ENCODE measurements around the gene TTLL3.

- TF ChIP-seq, protein P1, sequence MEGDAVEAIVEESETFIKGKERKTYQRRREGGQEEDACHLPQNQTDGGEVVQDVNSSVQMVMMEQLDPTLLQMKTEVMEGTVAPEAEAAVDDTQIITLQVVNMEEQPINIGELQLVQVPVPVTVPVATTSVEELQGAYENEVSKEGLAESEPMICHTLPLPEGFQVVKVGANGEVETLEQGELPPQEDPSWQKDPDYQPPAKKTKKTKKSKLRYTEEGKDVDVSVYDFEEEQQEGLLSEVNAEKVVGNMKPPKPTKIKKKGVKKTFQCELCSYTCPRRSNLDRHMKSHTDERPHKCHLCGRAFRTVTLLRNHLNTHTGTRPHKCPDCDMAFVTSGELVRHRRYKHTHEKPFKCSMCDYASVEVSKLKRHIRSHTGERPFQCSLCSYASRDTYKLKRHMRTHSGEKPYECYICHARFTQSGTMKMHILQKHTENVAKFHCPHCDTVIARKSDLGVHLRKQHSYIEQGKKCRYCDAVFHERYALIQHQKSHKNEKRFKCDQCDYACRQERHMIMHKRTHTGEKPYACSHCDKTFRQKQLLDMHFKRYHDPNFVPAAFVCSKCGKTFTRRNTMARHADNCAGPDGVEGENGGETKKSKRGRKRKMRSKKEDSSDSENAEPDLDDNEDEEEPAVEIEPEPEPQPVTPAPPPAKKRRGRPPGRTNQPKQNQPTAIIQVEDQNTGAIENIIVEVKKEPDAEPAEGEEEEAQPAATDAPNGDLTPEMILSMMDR (optimal IDR thresholded peaks at IDR 0.05 in 1 of 3, IDR thresholded peaks at IDR 0.05 in 1 of 3, conservative IDR thresholded peaks at IDR 0.05 in 1 of 3; ENCODE audit: extremely low read depth in 1 of 3, insufficient read depth in 2 of 3, low read length in 3 of 3), result no peak
- no peak for TF ChIP-seq EZH2 (IDR thresholded peaks at IDR 0.05; ENCODE audit: low read length)
Measured at GRCh38 chr3:9797196-9797945, 12.7 kb upstream of the TTLL3 start.
